T-helper 1 cell treated with Interleukin-12 subunit alpha and Interleukin-12 subunit beta and Interleukin-4 antibody, amounts not matched to agents 30 μg/mL and 1 μg/mL, for 36 hours (primary cell): ENCODE results near the gene NAV3.

ENCODE experiments used
- H3K27ac Mint-ChIP-seq: one replicate; pipeline ENCODE4 v1.8.0; 2021; ENCODE audit warnings: mild to moderate bottlenecking, mixed read lengths
- H3K27me3 Mint-ChIP-seq: one replicate; pipeline ENCODE4 v1.8.0; 2021; ENCODE audit warnings: low read depth, mixed read lengths
- H3K36me3 Mint-ChIP-seq: one replicate; pipeline ENCODE4 v1.8.0; 2021; ENCODE audit warnings: low read depth, mixed read lengths
- H3K4me1 Mint-ChIP-seq: one replicate; pipeline ENCODE4 v1.8.0; 2021; ENCODE audit warnings: low read depth, mixed read lengths
- H3K4me3 Mint-ChIP-seq: one replicate; pipeline ENCODE4 v1.8.0; 2021; ENCODE audit warnings: mild to moderate bottlenecking, moderate library complexity, mixed read lengths
- H3K9me3 Mint-ChIP-seq: one replicate; pipeline ENCODE4 v1.8.0; 2021; ENCODE audit warnings: mixed read lengths

Gene NAV3

GRCh38 chr12:78038986-78039385 is 208.3 kb downstream of the NAV3 start:
- H3K4me1 Mint-ChIP-seq, result no peaks in the 10 kb centered on the region

DNA sequence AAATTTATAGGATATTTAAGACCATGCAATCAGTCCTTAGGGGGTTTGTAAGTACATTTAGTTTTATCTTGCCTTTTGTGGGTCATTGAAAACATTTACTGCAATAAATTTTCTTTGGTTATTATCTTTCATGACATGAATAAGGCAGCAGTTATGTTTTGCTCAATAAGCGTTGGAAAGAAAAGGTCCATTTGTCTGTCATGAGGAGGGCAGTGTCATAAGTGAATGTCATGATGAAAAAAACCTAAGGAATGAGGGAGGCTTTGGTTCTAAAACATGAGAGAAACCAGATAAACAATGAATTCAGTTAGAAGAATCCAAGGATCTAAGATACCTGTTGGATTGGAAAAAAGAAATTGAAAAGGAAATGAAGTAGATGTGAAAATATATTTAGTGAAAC is 209.4 kb downstream of the NAV3 start:
- H3K4me3 Mint-ChIP-seq, result no peak overlapping the region
- no peak overlapping the region for H3K27ac Mint-ChIP-seq
- no peaks in the 10 kb centered on the region for H3K4me1 Mint-ChIP-seq
- peaks cover 14% of the 10 kb centered on the region for H3K9me3 Mint-ChIP-seq
- no peaks in the 10 kb centered on the region for H3K36me3 Mint-ChIP-seq
- H3K27me3 Mint-ChIP-seq, result no peaks in the 10 kb centered on the region

More at GRCh38 chr12:78038986-78039385, 208.3 kb downstream of the NAV3 start:
- Mint-ChIP-seq H3K4me3 (no peak overlapping the region), H3K27me3 (no peaks in the 10 kb centered on the region), H3K27ac (no peak overlapping the region), H3K36me3 (no peaks in the 10 kb centered on the region), H3K9me3 (peaks cover 8% of the 10 kb centered on the region)

DNA sequence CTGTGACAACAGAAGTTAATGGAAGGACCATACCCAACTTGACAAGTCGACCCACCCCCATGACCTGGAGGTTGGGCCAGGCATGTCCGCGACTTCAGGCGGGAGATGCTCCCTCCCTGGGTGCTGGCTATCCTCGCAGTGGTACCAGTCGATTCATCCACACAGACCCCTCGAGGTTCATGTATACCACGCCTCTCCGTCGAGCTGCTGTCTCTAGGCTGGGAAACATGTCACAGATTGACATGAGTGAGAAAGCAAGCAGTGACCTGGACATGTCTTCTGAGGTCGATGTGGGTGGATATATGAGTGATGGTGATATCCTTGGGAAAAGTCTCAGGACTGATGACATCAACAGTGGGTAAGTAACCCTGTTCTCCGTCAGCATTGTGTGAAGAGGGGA is 220.1 kb downstream of the NAV3 start:
- H3K36me3 Mint-ChIP-seq, result no peaks in the 10 kb centered on the region
- no peaks in the 10 kb centered on the region for H3K4me1 Mint-ChIP-seq
- peaks cover 21% of the 10 kb centered on the region for H3K9me3 Mint-ChIP-seq
- H3K4me3 Mint-ChIP-seq, result no peak overlapping the region
- no peaks in the 10 kb centered on the region for H3K27me3 Mint-ChIP-seq
- H3K27ac Mint-ChIP-seq, result no peak overlapping the region

DNA sequence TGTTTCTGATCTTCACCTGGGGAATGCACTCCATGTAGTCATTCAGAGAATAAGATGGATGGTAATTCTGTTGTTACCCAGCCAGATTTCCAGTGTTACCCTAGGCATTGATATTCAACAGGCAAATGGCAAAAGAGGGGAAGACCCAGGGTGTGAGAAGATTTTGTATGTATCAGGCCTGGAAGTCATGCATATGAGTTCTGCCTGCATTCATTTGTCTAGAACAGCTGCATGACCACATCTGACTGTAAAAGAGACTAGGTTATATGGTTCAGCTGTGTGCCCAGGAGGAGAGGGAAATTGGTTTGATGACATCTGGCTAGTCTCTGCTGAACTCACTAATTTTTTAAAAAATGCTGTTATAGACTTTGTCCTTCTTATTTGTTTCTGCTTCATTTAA is 224.9 kb downstream of the NAV3 start:
- H3K27me3 Mint-ChIP-seq, result no peaks in the 10 kb centered on the region
- no peak overlapping the region for H3K27ac Mint-ChIP-seq
- H3K4me1 Mint-ChIP-seq, result no peaks in the 10 kb centered on the region
- H3K9me3 Mint-ChIP-seq, result no peaks in the 10 kb centered on the region
- no peaks in the 10 kb centered on the region for H3K36me3 Mint-ChIP-seq
- no peak overlapping the region for H3K4me3 Mint-ChIP-seq

- Mint-ChIP-seq H3K9me3 (no peaks in the 10 kb centered on the region), H3K36me3 (no peaks in the 10 kb centered on the region), H3K27me3 (no peaks in the 10 kb centered on the region), H3K4me3 (no peak overlapping the region), H3K4me1 (no peaks in the 10 kb centered on the region), H3K27ac (no peak overlapping the region)
Observed at GRCh38 chr12:78057075-78057474, 226.4 kb downstream of the NAV3 start.

GRCh38 chr12:78060186-78060585 is 229.5 kb downstream of the NAV3 start:
- Mint-ChIP-seq H3K27me3 (no peaks in the 10 kb centered on the region), H3K4me3 (no peak overlapping the region), H3K9me3 (no peaks in the 10 kb centered on the region), H3K36me3 (no peaks in the 10 kb centered on the region), H3K4me1 (no peaks in the 10 kb centered on the region), H3K27ac (no peak overlapping the region)

DNA sequence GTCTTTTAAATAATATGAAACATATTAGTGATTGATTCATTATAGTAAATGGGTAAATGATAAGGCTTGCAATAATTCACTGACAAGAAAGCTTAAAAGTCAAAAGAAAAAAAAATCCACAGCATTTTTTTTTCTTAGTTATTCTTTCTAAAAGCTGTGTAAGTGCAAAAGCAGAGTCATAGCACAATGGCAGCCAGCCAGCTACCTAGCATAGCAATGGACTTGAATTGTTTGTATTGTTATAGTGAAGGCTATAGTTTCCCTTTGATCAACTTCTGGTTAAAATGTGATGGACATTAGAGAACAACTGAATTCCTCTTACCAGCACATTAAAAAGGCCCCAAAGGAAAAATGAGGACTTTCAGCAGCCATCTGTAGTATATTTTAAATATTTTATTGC is 232.1 kb downstream of the NAV3 start:
- H3K4me1 Mint-ChIP-seq, result no peaks in the 10 kb centered on the region
- H3K9me3 Mint-ChIP-seq, result no peaks in the 10 kb centered on the region
- H3K27me3 Mint-ChIP-seq, result no peaks in the 10 kb centered on the region
- H3K4me3 Mint-ChIP-seq, result no peak overlapping the region
- H3K27ac Mint-ChIP-seq, result no peak overlapping the region
- no peaks in the 10 kb centered on the region for H3K36me3 Mint-ChIP-seq

- Mint-ChIP-seq H3K27me3 (no peaks in the 10 kb centered on the region), H3K4me3 (no peak overlapping the region), H3K27ac (no peak overlapping the region), H3K4me1 (no peaks in the 10 kb centered on the region), H3K9me3 (no peaks in the 10 kb centered on the region), H3K36me3 (no peaks in the 10 kb centered on the region)
Observed at GRCh38 chr12:78081590-78082314, 251.1 kb downstream of the NAV3 start.

GRCh38 chr12:78085542-78086182 is 255.0 kb downstream of the NAV3 start:
- H3K27ac Mint-ChIP-seq, result no peak overlapping the region
- H3K4me1 Mint-ChIP-seq, result no peaks in the 10 kb centered on the region
- H3K9me3 Mint-ChIP-seq, result no peaks in the 10 kb centered on the region
- no peaks in the 10 kb centered on the region for H3K36me3 Mint-ChIP-seq
- no peak overlapping the region for H3K4me3 Mint-ChIP-seq
- H3K27me3 Mint-ChIP-seq, result no peaks in the 10 kb centered on the region

GRCh38 chr12:78086553-78087362 is 256.1 kb downstream of the NAV3 start:
- no peak overlapping the region for H3K4me3 Mint-ChIP-seq
- H3K27me3 Mint-ChIP-seq, result no peaks in the 10 kb centered on the region
- H3K9me3 Mint-ChIP-seq, result no peaks in the 10 kb centered on the region
- no peaks in the 10 kb centered on the region for H3K36me3 Mint-ChIP-seq
- no peak overlapping the region for H3K27ac Mint-ChIP-seq
- H3K4me1 Mint-ChIP-seq, result no peaks in the 10 kb centered on the region

DNA sequence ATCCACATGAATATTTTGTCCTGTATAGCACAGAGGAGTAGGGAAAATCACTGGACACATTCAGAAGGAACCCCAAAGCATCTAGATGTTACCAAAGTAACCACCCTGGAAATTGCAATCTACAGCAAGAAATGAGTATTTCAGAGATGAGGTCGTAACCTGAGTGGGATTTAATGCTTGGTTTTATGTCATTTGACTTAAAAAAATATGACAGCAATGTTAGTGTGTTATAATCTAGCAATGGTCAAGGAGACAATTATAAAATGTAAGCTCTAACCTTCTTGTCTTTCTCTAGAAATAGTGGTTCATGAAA is 256.6 kb downstream of the NAV3 start:
- Mint-ChIP-seq H3K4me1 (no peaks in the 10 kb centered on the region), H3K27me3 (no peaks in the 10 kb centered on the region), H3K36me3 (no peaks in the 10 kb centered on the region), H3K9me3 (no peaks in the 10 kb centered on the region), H3K4me3 (no peak overlapping the region), H3K27ac (no peak overlapping the region)

- no peaks in the 10 kb centered on the region for H3K27me3 Mint-ChIP-seq
- no peak overlapping the region for H3K27ac Mint-ChIP-seq
- H3K4me1 Mint-ChIP-seq, result no peaks in the 10 kb centered on the region
- no peaks in the 10 kb centered on the region for H3K36me3 Mint-ChIP-seq
- H3K4me3 Mint-ChIP-seq, result no peak overlapping the region
- H3K9me3 Mint-ChIP-seq, result peaks cover 2% of the 10 kb centered on the region
Observed at GRCh38 chr12:78088391-78088832, 257.7 kb downstream of the NAV3 start.

GRCh38 chr12:78090266-78090665 is 259.6 kb downstream of the NAV3 start:
- Mint-ChIP-seq H3K4me3 (no peak overlapping the region), H3K4me1 (no peaks in the 10 kb centered on the region), H3K27ac (no peak overlapping the region), H3K27me3 (no peaks in the 10 kb centered on the region), H3K9me3 (peaks cover 2% of the 10 kb centered on the region), H3K36me3 (no peaks in the 10 kb centered on the region)

DNA sequence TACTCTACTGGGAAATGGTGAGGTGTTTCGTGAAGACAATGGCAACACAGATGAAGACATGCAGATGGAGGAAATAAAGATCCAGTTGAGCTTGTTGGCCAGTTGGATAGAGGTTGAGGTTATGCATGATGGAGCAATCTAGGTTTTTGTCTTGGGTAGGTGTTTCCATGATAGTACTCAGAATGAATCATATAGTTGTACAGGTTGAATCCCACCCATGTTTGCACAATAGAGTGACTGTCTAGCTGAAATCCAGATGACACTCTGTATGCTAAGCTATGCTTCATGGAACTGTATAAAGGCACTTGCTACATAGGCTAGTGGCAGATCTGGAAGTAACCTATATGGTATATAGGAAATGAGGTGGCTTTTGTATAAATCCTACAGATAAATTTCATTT is 264.9 kb downstream of the NAV3 start:
- peaks cover 2% of the 10 kb centered on the region for H3K9me3 Mint-ChIP-seq
- H3K4me3 Mint-ChIP-seq, result no peak overlapping the region
- H3K27me3 Mint-ChIP-seq, result no peaks in the 10 kb centered on the region
- no peaks in the 10 kb centered on the region for H3K4me1 Mint-ChIP-seq
- H3K27ac Mint-ChIP-seq, result no peak overlapping the region
- no peaks in the 10 kb centered on the region for H3K36me3 Mint-ChIP-seq
